ENCODE results near the gene PRDM16. TPM values are rescaled to one million over a fixed set of nuclear protein-coding genes. Genes with fewer than 3 reads are reported as not detected.

The PRDM16 gene
- total and polyA plus RNA-seq, 4 donors = 0.05 to 0.67 (median 0.19) TPM

- TF ChIP-seq CTCF (IDR thresholded peaks at IDR 0.05; ENCODE audit: low read depth, low read length, missing input control) = no peak
- no peak for TF ChIP-seq SP1 (IDR thresholded peaks at IDR 0.05)
- no peak for TF ChIP-seq RAD21 (IDR thresholded peaks at IDR 0.05)
- no peak for TF ChIP-seq FOXA2 (IDR thresholded peaks at IDR 0.05)
- TF ChIP-seq EGR1 (IDR thresholded peaks at IDR 0.05; ENCODE audit: low read depth in 2 of 2) = no peak
- TF ChIP-seq JUND (IDR thresholded peaks at IDR 0.05) = no peak
- TF ChIP-seq ZBTB33 (IDR thresholded peaks at IDR 0.05) = no peak
- no peak for TF ChIP-seq FOXA1 (IDR thresholded peaks at IDR 0.05)
- TF ChIP-seq HNF4A (conservative IDR thresholded peaks at IDR 0.05) = no peak
- H3K9me3 ChIP-seq (ENCODE audit: control insufficient read depth in 4 of 4, low read length in 3 of 4) = peaks cover 0 to 4% (median 2%) of the 10 kb centered on the region in 4 donors
- no peak overlapping the region for H3K4me3 ChIP-seq (ENCODE audit: low read depth in 1 of 3, low read length in 3 of 3)
- no peak overlapping the region for H3K27ac ChIP-seq (ENCODE audit: low read depth in 1 of 2, low read length in 2 of 2)
- 84% methylated on average over 9 of the region's 9 CpGs for WGBS
- DNase-seq (ENCODE audit: low spot score) = no peak
- H3K36me3 ChIP-seq (ENCODE audit: control insufficient read depth in 4 of 4, insufficient read depth in 3 of 4, low read depth in 1 of 4, low read length in 3 of 4) = no peaks in the 10 kb centered on the region
- no peak overlapping the region for H3K9ac ChIP-seq (ENCODE audit: low read depth in 1 of 2, low read length in 2 of 2)
- H3K27me3 ChIP-seq (ENCODE audit: control insufficient read depth in 4 of 4, insufficient read depth in 4 of 4, low read length in 3 of 4) = peaks cover 2 to 9% (median 3%) of the 10 kb centered on the region in 4 donors
- no peaks in the 10 kb centered on the region for H3K4me1 ChIP-seq (ENCODE audit: control insufficient read depth in 4 of 4, insufficient read depth in 4 of 4, low read length in 3 of 4)
Observed at GRCh38 chr1:3042481-3042880, 26.5 kb upstream of the PRDM16 start.

GRCh38 chr1:3049164-3049563 is 19.8 kb upstream of the PRDM16 start:
- peaks cover 0 to 4% (median 3%) of the 10 kb centered on the region in 4 donors for H3K27me3 ChIP-seq (ENCODE audit: control insufficient read depth in 4 of 4, insufficient read depth in 4 of 4, low read length in 3 of 4)
- H3K4me3 ChIP-seq (ENCODE audit: low read depth in 1 of 3, low read length in 3 of 3) = no peak overlapping the region
- TF ChIP-seq FOXA1 (IDR thresholded peaks at IDR 0.05) = no peak
- TF ChIP-seq, protein P1, sequence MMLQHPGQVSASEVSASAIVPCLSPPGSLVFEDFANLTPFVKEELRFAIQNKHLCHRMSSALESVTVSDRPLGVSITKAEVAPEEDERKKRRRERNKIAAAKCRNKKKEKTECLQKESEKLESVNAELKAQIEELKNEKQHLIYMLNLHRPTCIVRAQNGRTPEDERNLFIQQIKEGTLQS (IDR thresholded peaks at IDR 0.05) = no peak
- no peak for TF ChIP-seq YY1 (IDR thresholded peaks at IDR 0.05)
- no peak for TF ChIP-seq FOXA2 (IDR thresholded peaks at IDR 0.05)
- TF ChIP-seq, protein P2, sequence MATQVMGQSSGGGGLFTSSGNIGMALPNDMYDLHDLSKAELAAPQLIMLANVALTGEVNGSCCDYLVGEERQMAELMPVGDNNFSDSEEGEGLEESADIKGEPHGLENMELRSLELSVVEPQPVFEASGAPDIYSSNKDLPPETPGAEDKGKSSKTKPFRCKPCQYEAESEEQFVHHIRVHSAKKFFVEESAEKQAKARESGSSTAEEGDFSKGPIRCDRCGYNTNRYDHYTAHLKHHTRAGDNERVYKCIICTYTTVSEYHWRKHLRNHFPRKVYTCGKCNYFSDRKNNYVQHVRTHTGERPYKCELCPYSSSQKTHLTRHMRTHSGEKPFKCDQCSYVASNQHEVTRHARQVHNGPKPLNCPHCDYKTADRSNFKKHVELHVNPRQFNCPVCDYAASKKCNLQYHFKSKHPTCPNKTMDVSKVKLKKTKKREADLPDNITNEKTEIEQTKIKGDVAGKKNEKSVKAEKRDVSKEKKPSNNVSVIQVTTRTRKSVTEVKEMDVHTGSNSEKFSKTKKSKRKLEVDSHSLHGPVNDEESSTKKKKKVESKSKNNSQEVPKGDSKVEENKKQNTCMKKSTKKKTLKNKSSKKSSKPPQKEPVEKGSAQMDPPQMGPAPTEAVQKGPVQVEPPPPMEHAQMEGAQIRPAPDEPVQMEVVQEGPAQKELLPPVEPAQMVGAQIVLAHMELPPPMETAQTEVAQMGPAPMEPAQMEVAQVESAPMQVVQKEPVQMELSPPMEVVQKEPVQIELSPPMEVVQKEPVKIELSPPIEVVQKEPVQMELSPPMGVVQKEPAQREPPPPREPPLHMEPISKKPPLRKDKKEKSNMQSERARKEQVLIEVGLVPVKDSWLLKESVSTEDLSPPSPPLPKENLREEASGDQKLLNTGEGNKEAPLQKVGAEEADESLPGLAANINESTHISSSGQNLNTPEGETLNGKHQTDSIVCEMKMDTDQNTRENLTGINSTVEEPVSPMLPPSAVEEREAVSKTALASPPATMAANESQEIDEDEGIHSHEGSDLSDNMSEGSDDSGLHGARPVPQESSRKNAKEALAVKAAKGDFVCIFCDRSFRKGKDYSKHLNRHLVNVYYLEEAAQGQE (IDR thresholded peaks at IDR 0.05) = no peak
- no peak for TF ChIP-seq NR2F2 (IDR thresholded peaks at IDR 0.05)
- TF ChIP-seq CTCF (IDR thresholded peaks at IDR 0.05; ENCODE audit: low read depth, low read length, missing input control) = no peak
- no peak for TF ChIP-seq ZBTB33 (IDR thresholded peaks at IDR 0.05)
- no peak for TF ChIP-seq EGR1 (IDR thresholded peaks at IDR 0.05; ENCODE audit: low read depth in 2 of 2)
- DNase-seq (ENCODE audit: low spot score) = no peak
- no peaks in the 10 kb centered on the region for H3K4me1 ChIP-seq (ENCODE audit: control insufficient read depth in 4 of 4, insufficient read depth in 4 of 4, low read length in 3 of 4)
- 66% methylated on average over 7 of the region's 7 CpGs for WGBS
- H3K27ac ChIP-seq (ENCODE audit: low read depth in 1 of 2, low read length in 2 of 2) = no peak overlapping the region
- peaks cover 0 to 4% (median 2%) of the 10 kb centered on the region in 4 donors for H3K9me3 ChIP-seq (ENCODE audit: control insufficient read depth in 4 of 4, low read length in 3 of 4)
- H3K9ac ChIP-seq (ENCODE audit: low read depth in 1 of 2, low read length in 2 of 2) = no peak overlapping the region
- no peaks in the 10 kb centered on the region for H3K36me3 ChIP-seq (ENCODE audit: control insufficient read depth in 4 of 4, insufficient read depth in 3 of 4, low read depth in 1 of 4, low read length in 3 of 4)
